Placental pericyte (primary cell): Measurements from ENCODE around the gene ITPR3. TPM values are rescaled to one million over a fixed set of nuclear protein-coding genes. Genes with fewer than 3 reads are reported as not detected.

Source experiments
- small RNA-seq: library from RNA; depleted of rRNA; stranded (forward); fragments of <200 nt; gene quantifications from one replicate; pipeline ENCODE3, GENCODE V24; 2012; ENCODE audit warnings: low replicate concordance
- total RNA-seq: library from RNA; depleted of rRNA; stranded (reverse); fragments of >200 nt; gene quantifications from 2 replicates; pipeline ENCODE4 v1.2.3, GENCODE V29; 2012

The ITPR3 gene
- total RNA-seq, result 19.5 and 47.2 TPM in 2 replicates

DNA sequence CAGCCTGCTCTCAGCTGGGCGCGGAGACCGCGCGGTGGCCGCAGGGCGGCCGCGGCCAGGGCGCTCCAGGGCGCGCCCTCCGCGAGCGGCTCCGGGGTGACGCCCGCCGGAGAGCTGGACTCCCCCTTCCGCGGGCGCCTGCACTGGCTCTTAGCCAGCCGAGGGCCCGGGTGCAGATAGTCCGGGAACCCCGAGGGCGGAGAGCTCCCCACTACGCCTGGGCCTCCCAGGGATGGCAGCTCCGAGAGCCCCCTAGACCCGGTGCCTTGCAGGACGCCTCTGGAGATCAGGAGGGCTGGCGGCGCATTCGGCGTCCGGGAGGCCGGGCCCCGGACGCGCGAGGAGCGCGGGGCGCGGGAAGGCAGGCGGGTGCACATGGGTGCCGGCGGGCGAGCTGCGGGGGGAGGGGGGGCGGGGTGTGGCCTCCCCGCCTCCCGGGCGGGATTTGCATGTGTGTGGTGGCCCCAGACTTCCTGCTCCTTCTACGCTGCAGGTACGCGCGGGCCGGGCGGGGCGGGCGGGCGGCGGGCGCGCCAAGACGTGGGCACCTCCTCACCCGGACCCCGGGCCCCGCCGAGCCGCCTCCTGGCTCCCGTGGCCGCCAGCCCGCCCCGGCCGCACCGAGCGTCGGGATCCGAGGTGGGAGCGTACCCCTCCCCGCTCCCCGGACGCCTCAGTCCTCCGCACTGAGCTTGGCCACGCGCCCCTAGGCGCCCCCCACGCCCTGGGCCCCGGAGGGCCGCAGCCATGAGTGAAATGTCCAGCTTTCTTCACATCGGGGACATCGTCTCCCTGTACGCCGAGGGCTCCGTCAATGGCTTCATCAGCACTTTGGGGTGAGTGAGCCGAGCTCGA is at the start of gene ITPR3:
Gene ITPR3 (plus strand): TSS at position 467 of the 855 bp plus-strand sequence. CDS start 281 bp downstream, at position 748.

GRCh38 chr6:33579828-33580714 is 41.1 kb upstream of the ITPR3 start, which contains the start of gene BAK1:
Gene BAK1 (minus strand): TSS chr6:33580276. CDS start chr6:33577604, 2,672 bp downstream.

GRCh38 chr6:33711140-33712129 is 90.3 kb downstream of the ITPR3 start, which contains the start of gene UQCC2:
Gene UQCC2 (minus strand): TSS chr6:33711700. CDS start chr6:33711686, 14 bp downstream.

Small RNAs within 50 kb of the gene (small RNA-seq; reads per million reads assigned to genes)
- not detected for gene MIR3934

Other genes with a start within 250 kb of the ITPR3 start
- gene KIFC1, start 229.5 kb upstream of the ITPR3 start, total RNA-seq, result 1.1 and 68.3 TPM in 2 replicates
- 31.1 and 35.2 TPM in 2 replicates for gene PHF1, start 210.3 kb upstream of the ITPR3 start, total RNA-seq
- gene CUTA, start 203.2 kb upstream of the ITPR3 start, total RNA-seq, result 169 and 185 TPM in 2 replicates
- 6.7 and 7.0 TPM in 2 replicates for gene SYNGAP1, start 201.3 kb upstream of the ITPR3 start, total RNA-seq
- 5.5 and 7.0 TPM in 2 replicates for gene ZBTB9, start 166.7 kb upstream of the ITPR3 start, total RNA-seq
- gene BAK1, start 41.0 kb upstream of the ITPR3 start, total RNA-seq, result 19.9 and 28.3 TPM in 2 replicates
- gene UQCC2, start 90.4 kb downstream of the ITPR3 start, total RNA-seq, result 7.4 and 12.6 TPM in 2 replicates
- 0.29 and 2.6 TPM in 2 replicates for gene IP6K3, start 125.6 kb downstream of the ITPR3 start, total RNA-seq
- 54.3 and 64.0 TPM in 2 replicates for gene LEMD2, start 167.8 kb downstream of the ITPR3 start, total RNA-seq
- not detected in 2 replicates for gene MLN, start 182.7 kb downstream of the ITPR3 start, total RNA-seq